T-helper 1 cell (primary cell): ENCODE measurements around the gene ZBTB32.

Source experiments
- DNase-seq, 5 donors: peaks; one replicate each; pipeline ENCODE4 v3.0.0-alpha.2; 2012 to 2020

ZBTB32 gene

DNA sequence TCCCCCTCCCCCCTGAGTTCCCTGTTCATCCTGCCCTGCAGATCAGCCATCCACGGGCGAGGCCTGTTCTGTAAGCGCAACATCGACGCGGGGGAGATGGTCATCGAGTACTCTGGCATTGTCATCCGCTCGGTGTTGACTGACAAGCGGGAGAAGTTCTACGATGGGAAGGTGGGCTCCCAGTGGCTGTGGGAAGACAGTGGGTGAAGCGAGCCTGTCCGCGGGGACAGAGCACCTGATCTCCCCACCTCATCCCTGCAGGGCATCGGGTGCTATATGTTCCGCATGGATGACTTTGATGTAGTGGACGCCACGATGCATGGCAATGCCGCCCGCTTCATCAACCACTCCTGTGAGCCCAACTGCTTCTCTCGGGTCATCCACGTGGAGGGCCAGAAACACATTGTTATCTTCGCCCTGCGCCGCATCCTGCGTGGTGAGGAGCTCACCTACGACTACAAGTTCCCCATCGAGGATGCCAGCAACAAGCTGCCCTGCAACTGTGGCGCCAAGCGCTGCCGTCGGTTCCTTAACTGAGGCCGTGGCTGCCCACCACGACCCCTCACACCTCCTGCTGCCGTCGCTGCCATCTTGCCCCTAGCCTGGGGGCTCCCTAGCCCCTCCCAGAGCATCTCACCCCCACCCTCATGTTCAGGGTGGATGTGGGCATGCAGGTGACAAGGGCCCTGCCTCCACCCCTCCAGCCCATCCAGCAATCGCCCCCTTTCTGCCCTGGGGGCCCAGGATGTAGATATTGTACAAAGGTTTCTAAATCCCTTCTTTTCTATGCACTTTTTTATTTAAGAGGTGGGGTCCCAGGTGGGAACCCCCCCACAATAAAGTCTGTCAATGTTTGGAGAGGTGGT is 33.9 kb downstream of the ZBTB32 start:
- no peak for DNase-seq

DNA sequence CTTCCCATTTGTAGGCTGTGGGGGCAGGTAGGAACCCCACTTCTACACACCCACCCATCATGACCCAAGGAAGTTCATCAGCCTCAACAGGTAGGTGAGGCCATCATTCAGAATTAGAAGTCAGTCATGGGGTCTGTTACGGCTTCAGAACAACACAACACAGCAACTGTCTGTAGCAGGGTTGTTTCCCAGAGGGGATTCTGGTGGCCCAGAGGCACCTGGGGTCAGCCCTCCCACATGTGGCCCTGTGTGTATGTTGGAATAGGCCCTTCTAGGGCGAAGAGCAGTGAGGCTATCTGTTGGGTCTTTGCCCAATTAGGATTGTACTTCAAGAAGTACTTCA is 34.5 kb downstream of the ZBTB32 start:
- DNase-seq, result no peak

GRCh38 chr19:35739275-35740107 is 35.1 kb downstream of the ZBTB32 start:
- DNase-seq, result no peak

GRCh38 chr19:35740108-35740422 is 35.7 kb downstream of the ZBTB32 start:
- no peak for DNase-seq

DNA sequence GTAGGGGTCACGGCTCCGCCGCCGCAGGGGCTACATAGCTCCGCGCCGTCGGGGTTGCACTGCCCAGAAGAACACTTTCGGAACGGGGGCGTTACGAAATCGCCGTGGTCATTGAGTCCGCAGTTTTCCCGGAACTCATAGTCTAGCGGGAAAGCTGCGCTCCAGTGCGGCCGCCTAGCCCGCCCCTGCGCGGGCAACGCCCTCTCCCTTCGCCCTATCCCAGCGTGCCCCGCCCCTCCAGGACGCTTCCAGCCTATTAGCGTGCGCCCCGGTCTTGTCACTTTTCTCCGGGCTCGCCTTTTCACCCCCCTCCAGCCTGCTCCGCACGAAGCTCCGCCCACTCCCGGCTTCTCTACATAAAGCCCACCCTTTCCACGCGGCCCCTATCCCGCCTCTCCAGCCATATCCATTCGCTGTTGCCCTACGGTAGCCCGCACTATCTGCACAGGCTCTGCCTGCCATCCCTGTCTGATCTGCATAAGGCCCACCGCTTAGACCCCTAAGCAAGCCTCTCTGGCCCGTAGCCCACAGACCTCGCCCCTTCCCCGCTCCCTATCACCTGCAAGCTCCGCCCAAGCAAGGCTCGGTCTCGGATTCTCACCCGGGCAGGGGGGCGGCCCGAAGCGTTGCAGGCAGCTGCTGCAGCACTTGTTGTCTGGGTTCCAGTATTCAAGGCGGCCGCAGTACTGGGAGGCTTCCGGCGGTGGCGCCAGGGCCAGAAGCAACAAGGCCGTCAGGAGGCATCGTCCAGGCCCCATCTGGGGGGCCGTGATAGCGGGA is 36.3 kb downstream of the ZBTB32 start:
- peak; percentile 92 to 95 (median 93) for DNase-seq

GRCh38 chr19:35741203-35741515 is 36.8 kb downstream of the ZBTB32 start:
- DNase-seq, result no peak

DNA sequence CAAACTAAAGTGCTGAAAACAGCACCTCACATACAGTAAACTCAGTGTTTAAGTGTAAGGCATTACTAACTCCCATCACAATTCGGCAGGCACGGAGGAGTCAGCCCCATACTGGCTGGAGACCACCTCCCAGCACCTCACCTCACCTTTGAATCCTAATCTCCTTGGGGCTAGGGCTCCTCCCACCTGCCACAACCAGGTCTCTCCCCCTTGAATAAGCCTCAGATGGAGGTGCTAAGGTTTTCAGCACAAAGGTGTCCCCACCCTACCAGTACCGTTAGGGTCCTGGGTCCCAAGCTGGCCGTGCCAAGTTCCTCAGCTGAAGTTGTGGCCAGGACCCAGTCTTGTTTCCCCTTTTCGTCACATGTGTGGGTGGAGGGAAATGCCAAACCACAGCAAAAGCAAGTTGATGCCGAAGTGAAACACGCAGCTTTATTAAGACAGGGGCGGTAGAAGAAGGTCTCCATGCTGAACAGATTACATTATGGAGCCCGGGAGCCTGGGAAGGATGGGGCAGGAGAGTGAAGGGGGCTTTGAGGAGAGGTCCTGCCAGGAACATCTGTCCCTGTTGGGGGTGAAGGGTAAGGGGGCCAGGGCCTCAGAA is 37.9 kb downstream of the ZBTB32 start, which contains the start of gene IGFLR1:
IGFLR1 (minus strand) TSS at position 332 of the 604 bp plus-strand sequence. CDS start 1,272 bp downstream, outside the sequence.
- peak in 4 of 5 donors; percentile 39 to 75 (median 54) for DNase-seq

DNA sequence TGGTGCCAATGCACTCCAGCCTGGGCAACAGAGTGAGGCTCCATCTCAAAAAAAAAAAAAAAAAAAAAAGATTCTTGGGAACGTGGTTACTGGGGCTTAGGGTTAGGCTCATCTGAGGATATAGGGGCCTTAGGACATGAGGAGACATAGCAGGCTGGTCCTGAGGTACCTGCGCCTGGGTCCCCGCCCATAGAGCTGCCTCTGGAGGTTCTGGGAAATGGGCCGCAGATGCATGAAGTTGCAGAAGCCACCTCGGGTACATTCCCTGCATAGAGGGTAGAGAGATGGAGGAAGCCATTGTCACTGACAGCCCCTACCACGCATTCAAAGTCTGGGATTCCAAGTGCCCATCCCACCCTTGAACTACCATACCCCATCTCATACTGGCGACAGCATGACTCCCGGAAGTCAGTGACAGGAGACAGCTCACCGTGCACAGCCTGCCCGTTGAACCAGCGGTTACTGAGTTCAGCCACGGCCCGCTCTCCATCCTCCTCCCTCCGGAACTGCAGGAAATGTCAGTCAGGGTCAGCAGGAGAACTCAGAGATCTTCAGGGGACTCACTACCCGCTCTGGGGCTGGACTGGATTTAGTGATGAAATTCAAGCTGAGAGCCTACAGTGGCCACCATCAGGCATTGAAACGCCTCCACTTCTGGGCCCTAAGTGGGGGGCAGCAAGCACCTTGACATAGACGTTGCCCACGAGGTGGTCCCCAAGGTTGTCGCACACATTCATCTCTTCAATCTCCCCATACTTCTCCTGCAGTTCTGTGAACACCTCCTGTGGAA is 39.5 kb downstream of the ZBTB32 start:
- no peak for DNase-seq

DNA sequence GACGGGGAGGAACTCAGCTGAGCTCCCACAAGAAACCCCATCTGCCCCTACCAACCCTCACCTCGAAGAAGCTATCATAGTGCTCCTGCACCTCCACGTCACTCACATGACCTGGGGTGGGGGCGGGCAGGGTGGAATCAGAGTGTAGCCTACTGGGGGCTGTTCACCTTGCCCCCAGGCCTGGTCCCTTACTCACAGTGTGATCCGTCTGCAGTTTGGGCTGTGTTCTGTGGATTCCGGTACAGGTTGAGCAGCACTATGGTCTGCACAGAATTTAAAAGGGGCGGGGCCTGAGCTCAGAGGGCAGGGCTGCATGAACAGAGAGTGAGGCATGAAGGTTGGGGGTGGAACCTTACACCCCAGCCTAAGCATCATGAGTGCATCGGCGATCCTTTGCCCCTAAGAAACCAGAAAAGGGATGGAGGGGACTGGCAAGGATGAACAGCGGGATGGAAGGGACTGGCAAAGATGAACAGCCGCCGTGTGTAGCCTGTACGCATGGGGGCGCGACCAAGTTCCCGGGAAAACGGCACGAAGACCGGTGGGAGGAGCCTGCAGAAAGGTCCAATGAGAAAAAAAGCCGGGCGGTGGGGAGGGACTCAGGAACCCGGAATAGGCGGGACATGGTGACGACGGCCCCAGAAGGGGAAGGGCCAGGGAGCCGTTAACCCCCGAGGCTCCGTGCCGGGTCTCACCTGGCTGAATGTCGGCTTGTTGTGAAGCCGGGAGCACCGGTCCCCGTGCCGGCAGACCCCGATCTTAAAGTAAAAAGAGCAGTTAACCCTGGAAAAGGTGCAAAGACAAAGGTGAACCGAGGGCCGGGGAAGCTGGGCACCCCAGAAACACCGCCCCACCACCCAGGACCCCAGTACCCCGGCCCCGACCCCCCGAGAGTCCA is 40.3 kb downstream of the ZBTB32 start:
- DNase-seq, result peak; percentile 84 to 94 (median 93)

- peak; percentile 94 to 100 (median 96) for DNase-seq
These were observed 41.1 kb downstream of the ZBTB32 start, which contains the start of the genes PSENEN and U2AF1L4 for GRCh38 chr19:35745328-35746086. TSS of gene PSENEN (plus strand) at chr19:35745651. CDS start at chr19:35745931, 280 bp downstream. TSS of gene U2AF1L4 (minus strand) at chr19:35745418. CDS start at chr19:35745391, 27 bp downstream.

DNA sequence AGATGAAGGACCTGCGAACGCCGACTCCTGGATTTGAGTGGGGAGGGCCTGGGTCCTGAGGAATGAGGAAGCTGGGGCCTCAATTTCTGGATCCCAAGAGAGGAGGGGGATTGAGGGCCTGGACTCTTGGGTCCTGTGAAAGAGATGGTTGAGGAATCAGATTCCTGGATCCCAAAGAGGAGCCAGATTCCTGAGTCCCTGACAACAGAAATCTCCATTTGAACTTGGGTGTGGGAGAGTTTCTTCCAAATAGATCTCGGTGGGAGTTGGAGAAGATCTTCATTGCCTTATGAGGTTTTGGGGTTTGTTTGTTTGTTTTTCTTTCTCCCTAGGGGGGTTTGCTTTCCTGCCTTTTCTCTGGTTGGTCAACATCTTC is 41.7 kb downstream of the ZBTB32 start:
- no peak for DNase-seq

GRCh38 chr19:35746531-35746930 is 42.2 kb downstream of the ZBTB32 start:
- no peak for DNase-seq

DNA sequence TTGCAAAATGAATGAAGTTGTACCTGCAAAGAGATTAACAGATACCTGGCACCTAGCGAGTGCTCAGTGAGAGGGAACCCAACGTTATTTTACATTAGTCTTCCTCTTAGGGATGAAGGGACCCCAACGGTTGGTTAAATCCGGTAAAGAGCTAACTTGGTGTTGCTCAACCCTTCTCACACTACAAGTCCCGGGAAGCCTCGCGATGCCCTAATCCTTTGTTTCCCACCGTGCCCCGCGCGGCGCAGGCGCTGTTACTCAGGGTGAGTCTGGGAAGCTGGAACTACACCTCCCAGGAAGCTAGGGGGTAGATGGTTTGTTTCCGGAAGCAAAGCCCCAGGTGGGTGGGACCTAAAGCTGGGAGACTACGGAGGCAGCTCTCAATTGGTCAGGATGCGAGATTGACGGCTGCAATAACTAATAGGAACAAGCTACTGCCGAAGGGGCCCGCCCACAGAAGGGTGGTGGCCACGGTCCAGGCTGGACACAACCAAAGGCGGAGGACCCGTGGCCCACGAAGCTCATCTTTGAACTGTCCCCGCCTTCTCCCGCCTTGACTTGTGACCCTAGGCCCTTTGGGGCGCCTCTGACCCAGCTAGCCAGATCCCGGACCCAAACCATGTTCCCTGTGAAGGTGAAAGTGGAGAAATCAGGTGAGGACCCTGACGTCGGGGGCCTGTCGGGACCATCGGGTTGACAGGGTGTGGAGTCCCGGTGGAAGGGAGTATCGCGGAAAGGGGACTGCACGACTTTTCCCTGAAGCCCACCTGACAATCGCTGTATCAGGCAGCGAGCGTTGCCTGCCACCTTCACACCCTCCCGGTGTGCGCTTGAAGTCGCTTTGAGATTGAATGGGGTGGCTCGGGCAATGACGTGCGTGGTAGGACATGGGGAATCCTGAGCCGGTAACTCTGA is 44.0 kb downstream of the ZBTB32 start, which contains the start of gene LIN37:
LIN37 (plus strand) TSS at position 471 of the 915 bp plus-strand sequence; CDS start at position 620, 149 bp downstream.
- DNase-seq, result peak; percentile 96 to 99 (median 98)

- no peak for DNase-seq
These were observed 45.8 kb downstream of the ZBTB32 start for GRCh38 chr19:35750167-35750566.

DNA sequence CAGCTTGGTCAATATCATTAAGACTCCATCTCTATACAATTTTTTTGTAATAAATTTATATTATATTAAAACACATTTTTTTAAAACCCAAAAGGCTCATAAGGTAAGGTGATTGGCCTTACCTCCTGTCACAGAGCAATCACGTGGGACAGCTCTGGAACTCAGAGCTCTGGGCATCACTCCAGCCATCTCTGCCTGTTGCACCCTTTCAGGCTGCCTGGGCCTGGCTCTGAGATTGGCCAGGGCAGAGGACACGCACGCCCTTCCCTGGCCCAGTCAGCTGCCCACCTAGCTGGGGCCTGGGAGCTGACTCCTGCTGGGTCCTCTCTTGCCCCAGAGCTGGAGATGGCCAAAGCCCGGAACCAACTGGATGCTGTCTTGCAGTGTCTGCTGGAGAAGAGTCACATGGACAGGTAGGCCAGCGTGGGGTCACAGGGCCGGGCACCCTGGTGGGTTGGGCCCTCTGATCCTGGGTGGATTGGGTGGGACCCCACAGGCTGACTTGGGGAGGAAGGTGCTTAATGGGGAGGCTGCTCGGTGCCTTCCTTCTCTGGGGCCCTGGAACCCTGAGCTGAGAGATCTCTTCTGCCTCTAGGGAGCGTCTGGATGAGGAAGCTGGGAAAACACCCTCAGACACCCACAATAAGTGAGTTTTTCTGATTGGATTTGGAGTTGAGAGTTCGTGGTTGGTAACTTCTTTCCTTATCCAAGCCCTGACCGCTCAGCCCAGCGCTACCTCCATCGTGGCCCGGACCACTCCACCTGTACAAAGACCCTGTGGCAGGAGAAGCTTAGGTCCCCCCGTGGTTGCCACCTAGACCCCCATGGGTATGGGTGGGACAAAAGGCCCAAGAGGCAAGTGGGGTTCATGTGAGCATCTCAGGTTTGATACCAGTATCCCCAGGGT is 47.7 kb downstream of the ZBTB32 start:
- DNase-seq, result no peak

- DNase-seq, result no peak
These were observed 48.5 kb downstream of the ZBTB32 start for GRCh38 chr19:35752746-35753350.
